KBM-7 (cell line): ENCODE results near the gene COMMD8.

Source experiments
- DNase-seq: peaks from one replicate; pipeline ENCODE4 v3.0.0-alpha.2; 2015
- in situ Hi-C: fragments of 300-500 bp; cut with MboI; formaldehyde crosslinking; loops from 2 replicates; pipeline ENCODE4 v1.14.3; 2020; ENCODE audit warnings: low sequenced_read_pairs, low pct_unique_long_range_greater_than_20kb, mixed read lengths

The COMMD8 gene

GRCh38 chr4:47410271-47410670 lies 53.2 kb downstream of the COMMD8 start:
- in situ Hi-C loops, result no loop called here
- DNase-seq, result no peak

- in situ Hi-C loops, result no loop called here
- DNase-seq, result no peak
Measured at GRCh38 chr4:47406408-47406807, 57.1 kb downstream of the COMMD8 start.
